GM12892 (cell line): ENCODE results near the gene RAPGEF1.

ENCODE experiments used
- POLR2A ChIP-seq: IDR thresholded peaks from 2 replicates; pipeline ENCODE4 v1.6.1; 2011; ENCODE audit warnings: low read depth, low read length, control low read depth
- POLR2AphosphoS5 ChIP-seq: IDR thresholded peaks from 2 replicates; pipeline ENCODE4 v1.6.1; 2011; ENCODE audit warnings: low read depth, low read length, control low read depth
- TAF1 ChIP-seq: IDR thresholded peaks from 2 replicates; pipeline ENCODE4 v1.6.1; 2011; ENCODE audit warnings: low read depth, mild to moderate bottlenecking, control low read depth, low read length, borderline replicate concordance

GRCh38 chr9:131633491-131634031, 106.3 kb downstream of the RAPGEF1 start:
- no peak for TF ChIP-seq POLR2A
- TF ChIP-seq TAF1: no peak
- TF ChIP-seq POLR2AphosphoS5: no peak
